A673 (cell line): ENCODE data around the gene RER1. TPM values are rescaled to one million over a fixed set of nuclear protein-coding genes. Genes with fewer than 3 reads are reported as not detected.

Experiments used
- BruUV-seq: library from RNA; stranded (reverse); fragments of 400-500 nt; replicated peaks from 2 replicates; lab custom pipeline; 2021; lab: Mats Ljungman, UMichigan
- CTCF ChIA-PET: fragments of 300-600 bp; sonication (Branson Sonifier 250); formaldehyde crosslinking; loops from one replicate; lab custom pipeline; 2022; ENCODE audit warnings: antibody characterized with exemption; lab: Charles Lee
- POLR2A ChIA-PET: fragments of 300-600 bp; sonication (Branson Sonifier 250); formaldehyde crosslinking; loops from one replicate; lab custom pipeline; 2022; ENCODE audit warnings: antibody characterized with exemption; ENCODE audit not compliant: low non-redundant PET; lab: Charles Lee
- DNase-seq: peaks from one replicate; pipeline ENCODE4 v3.0.0-alpha.2; 2015; ENCODE audit warnings: low spot score
- H3K27ac ChIP-seq: fragments of 200-600 bp; sonication (generic); 2 replicates; pipeline ENCODE4 v1.5.1; 2016; ENCODE audit warnings: mixed run types, low read depth, mild to moderate bottlenecking, mixed read lengths, antibody characterized with exemption, low read length; ENCODE audit not compliant: poor library complexity, severe bottlenecking
- H3K27me3 ChIP-seq: fragments of 200-600 bp; sonication (generic); replicated peaks from 2 replicates; pipeline ENCODE4 v1.6.1; 2017; ENCODE audit warnings: mixed run types, low read depth, mild to moderate bottlenecking, mixed read lengths, antibody characterized with exemption, low read length; ENCODE audit not compliant: insufficient read depth, poor library complexity
- H3K36me3 ChIP-seq: fragments of 200-600 bp; sonication (generic); 2 replicates; pipeline ENCODE4 v1.6.1; 2016; ENCODE audit warnings: mixed run types, mild to moderate bottlenecking, mixed read lengths, antibody characterized with exemption, low read length; ENCODE audit not compliant: insufficient read depth, poor library complexity, severe bottlenecking
- H3K4me1 ChIP-seq: fragments of 200-600 bp; sonication (generic); 2 replicates; pipeline ENCODE4 v1.6.1; 2017; ENCODE audit warnings: mixed run types, mild to moderate bottlenecking, mixed read lengths, antibody characterized with exemption, low read length; ENCODE audit not compliant: insufficient read depth, poor library complexity, severe bottlenecking
- H3K4me3 ChIP-seq: fragments of 200-600 bp; sonication (generic); 2 replicates; pipeline ENCODE4 v1.5.1; 2016; ENCODE audit warnings: low read depth, mixed run types, mild to moderate bottlenecking, mixed read lengths, low read length; ENCODE audit not compliant: poor library complexity, severe bottlenecking
- H3K9me3 ChIP-seq: fragments of 200-600 bp; sonication (generic); 2 replicates; pipeline ENCODE4 v1.6.1; 2016; ENCODE audit warnings: mixed run types, low read depth, mild to moderate bottlenecking, mixed read lengths, antibody characterized with exemption, low read length; ENCODE audit not compliant: poor library complexity, severe bottlenecking
- EZH2 ChIP-seq: fragments of 200-600 bp; sonication (generic); IDR thresholded peaks from 2 replicates; pipeline ENCODE4 v1.6.1; 2017; ENCODE audit warnings: borderline replicate concordance, low read depth, mild to moderate bottlenecking, mixed read lengths, antibody characterized with exemption, low read length; ENCODE audit not compliant: poor library complexity, severe bottlenecking
- intact Hi-C: fragments of 100-400 bp; cut with micrococcal nuclease; formaldehyde crosslinking; loops from one replicate; pipeline ENCODE4 v1.10.0; 2022; ENCODE audit not compliant: unreplicated experiment
- total RNA-seq: library from RNA; stranded (reverse); gene quantifications from 2 replicates; pipeline ENCODE4 v1.2.3, GENCODE V29; 2021
- TF ChIP-seq, protein P1 (sequence below): fragments of 300-800, 200-600 bp; sonication (generic); conservative IDR thresholded peaks from 2 replicates; pipeline ENCODE4 v1.5.1; 2017; ENCODE audit warnings: low read depth, mild to moderate bottlenecking, antibody characterized with exemption, low read length, moderate library complexity, mixed read lengths

Gene RER1
- total RNA-seq, 1 experiment from 2014 or later = 154 TPM

DNA sequence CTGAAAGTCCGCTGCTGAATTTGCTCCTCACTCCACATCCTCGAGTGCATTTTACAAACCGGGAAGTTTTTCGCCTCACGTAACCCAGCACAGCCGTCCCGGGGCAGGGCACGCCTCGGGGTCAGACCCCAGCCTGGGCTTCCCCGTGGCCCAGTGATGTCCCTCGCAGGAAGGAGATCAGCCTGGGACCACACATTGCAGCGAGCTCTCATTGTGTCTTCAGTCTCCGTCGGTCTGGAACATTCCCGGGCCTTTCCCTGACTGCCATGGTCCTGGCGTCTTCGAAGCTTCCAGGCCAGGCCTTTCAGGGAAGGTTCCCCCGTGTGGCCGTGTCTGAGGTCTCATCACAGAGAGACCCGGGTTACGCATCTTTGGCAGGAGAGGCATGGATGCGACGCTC lies 43.7 kb upstream of the RER1 start:
- BruUV-seq = no TSS peak
- CTCF ChIA-PET = no interaction called here
- Histone ChIP-seq H3K4me3 (no peak overlapping the region), H3K36me3 (no peaks in the 10 kb centered on the region), H3K27ac (no peak overlapping the region), H3K9me3 (no peaks in the 10 kb centered on the region), H3K4me1 (no peaks in the 10 kb centered on the region), H3K27me3 (no peaks in the 10 kb centered on the region)
- no peak for DNase-seq
- TF ChIP-seq, protein P1, sequence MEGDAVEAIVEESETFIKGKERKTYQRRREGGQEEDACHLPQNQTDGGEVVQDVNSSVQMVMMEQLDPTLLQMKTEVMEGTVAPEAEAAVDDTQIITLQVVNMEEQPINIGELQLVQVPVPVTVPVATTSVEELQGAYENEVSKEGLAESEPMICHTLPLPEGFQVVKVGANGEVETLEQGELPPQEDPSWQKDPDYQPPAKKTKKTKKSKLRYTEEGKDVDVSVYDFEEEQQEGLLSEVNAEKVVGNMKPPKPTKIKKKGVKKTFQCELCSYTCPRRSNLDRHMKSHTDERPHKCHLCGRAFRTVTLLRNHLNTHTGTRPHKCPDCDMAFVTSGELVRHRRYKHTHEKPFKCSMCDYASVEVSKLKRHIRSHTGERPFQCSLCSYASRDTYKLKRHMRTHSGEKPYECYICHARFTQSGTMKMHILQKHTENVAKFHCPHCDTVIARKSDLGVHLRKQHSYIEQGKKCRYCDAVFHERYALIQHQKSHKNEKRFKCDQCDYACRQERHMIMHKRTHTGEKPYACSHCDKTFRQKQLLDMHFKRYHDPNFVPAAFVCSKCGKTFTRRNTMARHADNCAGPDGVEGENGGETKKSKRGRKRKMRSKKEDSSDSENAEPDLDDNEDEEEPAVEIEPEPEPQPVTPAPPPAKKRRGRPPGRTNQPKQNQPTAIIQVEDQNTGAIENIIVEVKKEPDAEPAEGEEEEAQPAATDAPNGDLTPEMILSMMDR = no peak
- no peak for TF ChIP-seq EZH2
- intact Hi-C loops = no loop called here
- POLR2A ChIA-PET = no interaction called here

DNA sequence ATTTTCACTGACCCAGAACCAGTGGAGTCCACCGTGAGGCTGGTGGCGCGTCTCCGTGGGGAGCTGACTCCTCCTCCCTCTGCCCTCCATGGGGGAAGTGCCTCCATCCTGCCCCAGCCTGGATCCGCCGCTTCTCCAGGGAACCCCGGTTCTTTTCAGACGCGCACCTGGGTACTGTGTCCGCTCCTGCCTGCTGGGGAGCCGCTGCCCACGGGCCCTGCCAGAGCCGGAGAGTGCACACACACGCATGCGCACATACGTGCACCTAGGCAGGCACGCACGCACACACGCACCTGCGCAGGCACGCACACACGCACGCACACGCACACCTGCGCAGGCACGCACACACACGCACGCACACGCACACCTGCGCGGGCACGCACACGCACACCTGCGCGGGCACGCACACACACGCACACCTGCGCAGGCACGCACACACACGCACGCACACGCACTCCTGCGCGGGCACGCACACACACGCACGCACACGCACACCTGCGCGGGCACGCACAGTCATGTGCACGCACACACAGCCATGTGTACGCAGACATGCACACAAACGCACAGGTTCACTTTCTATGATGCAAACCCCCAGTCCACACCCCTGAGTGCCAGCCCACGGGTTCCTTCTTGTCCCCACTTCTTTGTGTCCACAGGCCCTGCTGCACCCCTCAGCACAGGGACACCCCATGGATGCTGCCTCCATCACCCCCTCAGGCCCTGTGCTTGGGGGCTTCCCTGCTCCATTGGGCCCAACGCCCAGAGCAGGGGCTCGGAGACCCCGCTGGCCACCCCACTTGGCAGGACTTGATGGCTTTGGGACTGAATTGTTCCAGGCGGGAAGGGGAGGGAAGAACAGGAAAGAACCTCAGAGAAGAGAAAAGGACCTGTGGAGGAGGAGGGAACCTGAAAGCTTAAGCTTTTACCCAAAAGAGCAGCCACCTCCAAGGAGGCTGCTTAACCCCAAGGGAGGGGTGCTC lies 43.0 kb upstream of the RER1 start:
- POLR2A ChIA-PET = no interaction called here
- no peak for DNase-seq
- Histone ChIP-seq H3K27ac (no peak overlapping the region), H3K9me3 (no peaks in the 10 kb centered on the region), H3K4me3 (no peak overlapping the region), H3K4me1 (no peaks in the 10 kb centered on the region), H3K36me3 (no peaks in the 10 kb centered on the region), H3K27me3 (no peaks in the 10 kb centered on the region)
- BruUV-seq = no TSS peak
- CTCF ChIA-PET = no interaction called here
- TF ChIP-seq EZH2 = no peak
- TF ChIP-seq, protein P1 = no peak
- intact Hi-C loops = no loop called here

DNA sequence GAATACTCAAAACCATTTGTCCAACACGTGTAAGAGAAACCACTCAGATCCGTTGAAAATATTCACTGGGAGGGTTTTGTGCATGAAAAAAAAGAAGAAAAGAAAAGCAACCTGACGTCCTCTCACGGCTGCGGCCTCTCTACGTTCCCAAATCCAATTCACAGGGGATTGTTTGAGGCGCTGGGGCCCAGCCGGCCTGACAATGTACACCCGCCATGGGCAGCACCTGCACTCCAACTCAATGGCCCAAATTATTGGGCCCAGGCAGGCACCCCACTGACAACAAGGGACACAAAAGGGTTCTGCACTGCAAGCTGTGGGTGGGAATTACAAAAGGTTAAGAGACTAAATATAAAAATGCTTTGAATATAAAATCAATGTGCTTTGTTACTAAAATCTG lies 41.8 kb upstream of the RER1 start:
- ChIA-PET CTCF (no interaction called here), POLR2A (no interaction called here)
- intact Hi-C loops = no loop called here
- TF ChIP-seq, protein P1 = no peak
- no peak for TF ChIP-seq EZH2
- no TSS peak for BruUV-seq
- no peaks in the 10 kb centered on the region for H3K36me3 ChIP-seq
- no peak overlapping the region for H3K27ac ChIP-seq
- H3K4me3 ChIP-seq = no peak overlapping the region
- no peaks in the 10 kb centered on the region for H3K9me3 ChIP-seq
- no peaks in the 10 kb centered on the region for H3K27me3 ChIP-seq
- DNase-seq = no peak
- no peaks in the 10 kb centered on the region for H3K4me1 ChIP-seq
